K562 (cell line): ENCODE measurements around the gene FLVCR2.
"Not testable (repeated sequence)": the region's sequence is repeated elsewhere in the genome, so short reads cannot be mapped to it uniquely, and the experiment has no call there.

Experiments
- EP300 ChIP-seq: IDR thresholded peaks from 2 replicates; pipeline ENCODE4 v1.6.1; 2012; ENCODE audit warnings: low read length, improper control_type of control experiment
- GATA2 ChIP-seq: sonication (generic); formaldehyde crosslinking; IDR thresholded peaks from 2 replicates; pipeline ENCODE4 v1.4.0; 2020; ENCODE audit warnings: mild to moderate bottlenecking, missing genetic modification reagents
- HMG20B ChIP-seq: fragments of 250-450 bp; sonication (Bioruptor Pico); IDR thresholded peaks from 2 replicates; pipeline ENCODE4 v1.5.0; 2021; ENCODE audit warnings: mild to moderate bottlenecking
- POLR2A ChIP-seq: fragments of 450-650 bp; conservative IDR thresholded peaks from 2 replicates; pipeline ENCODE4 v1.6.1; 2016
- TF ChIP-seq, protein P1 (sequence below), 3 experiments: IDR thresholded peaks in 2 of 3; conservative IDR thresholded peaks in 1 of 3; 2 replicates each; pipeline ENCODE4 v1.5.1; 2011 to 2012; ENCODE audit warnings: low read length in 3 of 3, mild to moderate bottlenecking in 3 of 3, control low read depth in 2 of 3, improper control_type of control experiment in 1 of 3, inconsistent platforms in 1 of 3, low read depth in 1 of 3, mixed read lengths in 1 of 3, moderate library complexity in 1 of 3; ENCODE audit not compliant: insufficient read depth in 2 of 3

DNA sequence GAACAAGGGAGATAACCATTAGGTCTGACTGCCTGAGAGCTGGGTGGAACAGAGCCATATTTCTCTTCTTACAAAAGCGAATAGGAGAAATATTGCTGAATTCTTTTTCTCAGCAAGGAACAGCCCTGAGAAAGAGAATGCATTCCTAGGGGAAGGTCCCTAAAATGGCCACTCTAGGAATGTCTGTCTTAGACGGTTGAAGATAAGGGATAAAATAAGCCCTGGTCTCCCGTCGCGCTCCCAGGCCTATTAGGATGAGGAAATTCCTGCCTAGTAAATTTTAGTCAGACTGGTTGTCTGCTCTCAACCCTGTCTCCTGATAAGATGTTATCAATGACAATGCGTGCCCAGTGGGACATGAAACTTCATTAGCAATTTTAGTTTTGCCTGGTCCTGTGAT lies 116.6 kb downstream of the FLVCR2 start:
- not testable (repeated sequence) for TF ChIP-seq EP300; POLR2A; HMG20B (CRISPR knock-in tag); GATA2 (CRISPR knock-in tag)
- TF ChIP-seq, protein P1, sequence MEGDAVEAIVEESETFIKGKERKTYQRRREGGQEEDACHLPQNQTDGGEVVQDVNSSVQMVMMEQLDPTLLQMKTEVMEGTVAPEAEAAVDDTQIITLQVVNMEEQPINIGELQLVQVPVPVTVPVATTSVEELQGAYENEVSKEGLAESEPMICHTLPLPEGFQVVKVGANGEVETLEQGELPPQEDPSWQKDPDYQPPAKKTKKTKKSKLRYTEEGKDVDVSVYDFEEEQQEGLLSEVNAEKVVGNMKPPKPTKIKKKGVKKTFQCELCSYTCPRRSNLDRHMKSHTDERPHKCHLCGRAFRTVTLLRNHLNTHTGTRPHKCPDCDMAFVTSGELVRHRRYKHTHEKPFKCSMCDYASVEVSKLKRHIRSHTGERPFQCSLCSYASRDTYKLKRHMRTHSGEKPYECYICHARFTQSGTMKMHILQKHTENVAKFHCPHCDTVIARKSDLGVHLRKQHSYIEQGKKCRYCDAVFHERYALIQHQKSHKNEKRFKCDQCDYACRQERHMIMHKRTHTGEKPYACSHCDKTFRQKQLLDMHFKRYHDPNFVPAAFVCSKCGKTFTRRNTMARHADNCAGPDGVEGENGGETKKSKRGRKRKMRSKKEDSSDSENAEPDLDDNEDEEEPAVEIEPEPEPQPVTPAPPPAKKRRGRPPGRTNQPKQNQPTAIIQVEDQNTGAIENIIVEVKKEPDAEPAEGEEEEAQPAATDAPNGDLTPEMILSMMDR (IDR thresholded peaks at IDR 0.05 in 2 of 3, conservative IDR thresholded peaks at IDR 0.05 in 1 of 3; ENCODE audit: insufficient read depth in 2 of 3, low read depth in 1 of 3, low read length in 3 of 3): not testable (repeated sequence)
